ENCODE measurements around the gene THRSP. TPM values are rescaled to one million over a fixed set of nuclear protein-coding genes. Genes with fewer than 3 reads are reported as not detected.
"Not testable (repeated sequence)": the region's sequence is repeated elsewhere in the genome, so short reads cannot be mapped to it uniquely, and the experiment has no call there.

THRSP gene
- total and polyA plus RNA-seq, 2 of the 8 experiments (the other 6 are each of a cell fraction or from before 2014, with no cell fraction given): 0.11 TPM; not detected in 1

DNA sequence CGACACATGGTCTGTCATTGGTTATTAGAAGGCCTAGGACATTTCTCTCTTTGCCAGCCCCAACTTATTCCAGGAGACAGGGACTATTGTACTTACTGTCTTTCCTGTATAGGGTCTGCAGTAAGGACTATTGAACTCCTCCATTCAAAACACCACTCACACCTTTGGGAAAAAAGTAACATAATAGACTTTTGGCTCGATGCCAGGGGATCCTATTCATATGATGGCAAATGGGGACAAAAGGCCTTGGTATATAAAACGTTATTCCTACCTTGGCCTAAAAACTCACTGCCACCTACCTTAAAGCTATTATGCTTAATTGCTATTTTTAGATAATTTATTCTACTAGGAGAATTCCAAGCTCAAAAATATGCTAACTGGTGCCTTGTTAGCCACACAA lies 22.3 kb downstream of the THRSP start (continued):
- no peak for TF ChIP-seq CTBP2 (IDR thresholded peaks at IDR 0.05; ENCODE audit: borderline replicate concordance, insufficient read depth, insufficient read length, low read length)
- no peak for TF ChIP-seq GTF2F1 (IDR thresholded peaks at IDR 0.05; ENCODE audit: borderline replicate concordance, low read depth, low read length)

GRCh38 chr11:78086521-78087074 lies 22.9 kb downstream of the THRSP start:
- H3K4me1 ChIP-seq (replicated peaks in 1 of 4; ENCODE audit: control insufficient read depth in 3 of 4, insufficient read depth in 4 of 4, low read length in 3 of 4); H3K27ac ChIP-seq (ENCODE audit: low read depth, low read length); H3K23ac ChIP-seq (ENCODE audit: insufficient read length); H3K4me3 ChIP-seq (ENCODE audit: extremely low read depth in 1 of 4, insufficient read depth in 2 of 4, low read depth in 3 of 4, low read length in 4 of 4); H3K14ac ChIP-seq (ENCODE audit: insufficient read length); FAIRE-seq; H3K9me3 ChIP-seq (ENCODE audit: insufficient read depth in 2 of 2, low read depth in 1 of 2, low read length in 1 of 2); H2AFZ ChIP-seq (ENCODE audit: low read length); H3K56ac ChIP-seq (replicated peaks; ENCODE audit: insufficient read length, low read depth, low read length); H3K27me3 ChIP-seq (replicated peaks in 1 of 4; ENCODE audit: control insufficient read depth in 3 of 4, extremely low read depth in 1 of 4, insufficient read depth in 3 of 4, low read length in 3 of 4); H3K18ac ChIP-seq (ENCODE audit: extremely low read depth, low read length); H2BK120ac ChIP-seq (replicated peaks; ENCODE audit: low read depth, low read length); H3K79me1 ChIP-seq (ENCODE audit: low read depth, low read length); H2AK5ac ChIP-seq (ENCODE audit: low read depth, low read length); H3K79me2 ChIP-seq (ENCODE audit: control insufficient read depth in 1 of 2, insufficient read depth in 2 of 2, low read length in 2 of 2); H2BK15ac ChIP-seq (ENCODE audit: low read length); H4K20me1 ChIP-seq (replicated peaks in 1 of 2; ENCODE audit: control insufficient read depth in 1 of 2, insufficient read depth in 2 of 2, low read length in 2 of 2); H3K4ac ChIP-seq (replicated peaks; ENCODE audit: insufficient read length, low read depth, low read length); H4K8ac ChIP-seq (ENCODE audit: extremely low read depth, insufficient read depth, low read length); H2BK5ac ChIP-seq (ENCODE audit: low read depth, low read length); H4K91ac ChIP-seq (replicated peaks; ENCODE audit: insufficient read length, low read length); DNase-seq (ENCODE audit: low read depth in 1 of 2, low spot score in 2 of 2); H2BK20ac ChIP-seq (ENCODE audit: low read length); H3K36me3 ChIP-seq (ENCODE audit: control insufficient read depth in 2 of 4, insufficient read depth in 4 of 4, low read length in 3 of 4); H3K23me2 ChIP-seq (ENCODE audit: low read depth, low read length); H2BK12ac ChIP-seq (ENCODE audit: low read depth, low read length); H3K4me2 ChIP-seq (ENCODE audit: insufficient read depth in 1 of 2, low read depth in 2 of 2, low read length in 2 of 2); H3K9ac ChIP-seq (replicated peaks in 1 of 4; ENCODE audit: extremely low read depth in 1 of 4, low read depth in 3 of 4, low read length in 3 of 4); H4K5ac ChIP-seq (ENCODE audit: insufficient read length, low read depth, low read length): not testable (repeated sequence)
- CTCF ChIA-PET (ENCODE audit: partially characterized antibody): interaction anchor here (1.2 to 1.4 kb wide), 3 partner anchors 8 to 43 kb away, joined by 3 to 4 read pairs (median 3); no protein-coding TSS in a partner anchor
- WGBS, 2 experiments (ENCODE audit: extremely low coverage in 1 of 2, insufficient coverage in 1 of 2, insufficient read length in 1 of 2, insufficient replicate concordance in 2 of 2, low coverage in 1 of 2, low lambda C conversion rate in 2 of 2, missing lambda C conversion rate in 1 of 2): 91% methylated on average over 6 of the region's 6 CpGs; no CpG with 5 or more reads in 1 of the 2 experiments
- POLR2A ChIA-PET (ENCODE audit: partially characterized antibody): interaction anchor here (0.8 kb wide), 1 partner anchor 9 kb away, joined by 6 read pairs; no protein-coding TSS in a partner anchor
